Suprapubic skin (tissue), 4 donors: Measurements from ENCODE around the gene MGAT3.
"Not testable (repeated sequence)": the region's sequence is repeated elsewhere in the genome, so short reads cannot be mapped to it uniquely, and the experiment has no call there.

ENCODE experiments used
- CTCF ChIP-seq, 2 donors: fragments of 200-600 bp in 1 of 2; fragments of 450-650 bp in 1 of 2; sonication (generic) in 1 of 2; IDR thresholded peaks; one replicate each; pipeline ENCODE4 v1.5.1; 2016 to 2019; ENCODE audit warnings: antibody characterized with exemption in 2 of 2, mild to moderate bottlenecking in 1 of 2, moderate library complexity in 1 of 2
- EP300 ChIP-seq: sonication (generic); formaldehyde crosslinking; IDR thresholded peaks from one replicate; pipeline ENCODE4 v1.6.1; 2017; ENCODE audit warnings: antibody characterized with exemption
- POLR2A ChIP-seq, 2 donors: fragments of 450-650 bp; IDR thresholded peaks; one replicate each; pipeline ENCODE4 v1.6.1; 2017; ENCODE audit warnings: antibody characterized with exemption in 2 of 2, mild to moderate bottlenecking in 2 of 2, moderate library complexity in 2 of 2
- POLR2AphosphoS5 ChIP-seq, 3 donors: sonication (generic); formaldehyde crosslinking; IDR thresholded peaks; one replicate each; pipeline ENCODE4 v1.6.1; 2017; ENCODE audit warnings: antibody characterized with exemption in 3 of 3

GRCh38 chr22:39413204-39413603, 43.6 kb upstream of the MGAT3 start:
- not testable (repeated sequence) for TF ChIP-seq CTCF (IDR thresholded peaks at IDR 0.05); POLR2A (IDR thresholded peaks at IDR 0.05); EP300; POLR2AphosphoS5 (IDR thresholded peaks at IDR 0.05)
